ENCODE measurements around the gene KIAA0753. TPM values are rescaled to one million over a fixed set of nuclear protein-coding genes. Genes with fewer than 3 reads are reported as not detected.
"Not testable (repeated sequence)": the region's sequence is repeated elsewhere in the genome, so short reads cannot be mapped to it uniquely, and the experiment has no call there.

Gene KIAA0753
- total RNA-seq, 1 experiment from 2014 or later, result 6.9 TPM

DNA sequence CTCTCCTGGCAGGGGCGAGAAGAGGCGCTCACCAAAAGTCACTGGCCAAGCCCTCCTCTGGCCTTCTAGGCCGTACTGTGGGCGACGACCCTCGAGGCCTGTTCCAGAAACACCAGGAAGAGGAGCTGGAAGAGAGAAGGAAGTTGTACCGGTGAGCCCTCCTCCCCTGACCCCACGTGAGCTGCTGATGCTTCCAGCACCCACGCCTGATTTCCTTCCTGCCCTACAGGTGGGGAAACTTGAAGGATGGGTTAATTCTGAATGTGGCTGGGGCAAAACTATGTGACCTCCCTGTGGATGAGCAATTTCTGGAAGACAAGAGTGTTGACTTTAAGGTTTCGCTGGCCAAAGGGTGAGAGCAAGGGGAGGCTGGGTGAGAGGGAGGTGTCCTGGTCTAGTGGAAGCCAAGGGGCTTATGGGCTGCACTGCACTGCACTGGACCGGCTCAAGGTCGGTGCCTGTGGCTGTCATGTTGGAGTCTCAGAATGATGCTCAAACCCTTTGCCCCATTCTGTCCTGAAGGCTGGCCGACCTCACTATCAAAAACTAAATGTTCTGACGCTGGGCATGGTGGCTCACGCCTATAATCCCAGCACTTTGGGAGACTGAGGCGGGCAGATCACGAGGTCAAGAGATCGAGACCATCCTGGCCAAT lies 17.2 kb upstream of the KIAA0753 start:
- Histone ChIP-seq H2AFZ (ENCODE audit: low read length) (no peak overlapping the region), H3K9me3 (ENCODE audit: low read length) (no peaks in the 10 kb centered on the region), H3F3A (ENCODE audit: low read length, unreplicated experiment) (no peaks in the 10 kb centered on the region), H3K27me3 (ENCODE audit: low read length) (no peaks in the 10 kb centered on the region), H3K36me3 (ENCODE audit: low read depth, low read length) (no peaks in the 10 kb centered on the region), H3K9me2 (replicated peaks; ENCODE audit: low read length) (no peaks in the 10 kb centered on the region), H3K4me1 (ENCODE audit: insufficient read depth, low read length) (peaks cover 10% of the 10 kb centered on the region; the same call in 1 of the 2 replicates), H3K4me2 (ENCODE audit: low read length) (no peak overlapping the region), H3K4me3 (ENCODE audit: low read length) (no peak overlapping the region), H3K9ac (ENCODE audit: low read length) (no peak overlapping the region), H3K27ac (ENCODE audit: low read length) (no peak overlapping the region), H3K79me2 (ENCODE audit: low read length) (peaks cover 9% of the 10 kb centered on the region), H4K20me1 (ENCODE audit: low read length) (no peaks in the 10 kb centered on the region)
- DNase-seq (no peak), ATAC-seq (no peak)
- intact Hi-C loops (cut with micrococcal nuclease), result no loop called here
- CTCF ChIA-PET, result no interaction called here
- TF ChIP-seq EZH2 (IDR thresholded peaks at IDR 0.05; ENCODE audit: low read length, unreplicated experiment), result no peak
- TF ChIP-seq, protein P1, sequence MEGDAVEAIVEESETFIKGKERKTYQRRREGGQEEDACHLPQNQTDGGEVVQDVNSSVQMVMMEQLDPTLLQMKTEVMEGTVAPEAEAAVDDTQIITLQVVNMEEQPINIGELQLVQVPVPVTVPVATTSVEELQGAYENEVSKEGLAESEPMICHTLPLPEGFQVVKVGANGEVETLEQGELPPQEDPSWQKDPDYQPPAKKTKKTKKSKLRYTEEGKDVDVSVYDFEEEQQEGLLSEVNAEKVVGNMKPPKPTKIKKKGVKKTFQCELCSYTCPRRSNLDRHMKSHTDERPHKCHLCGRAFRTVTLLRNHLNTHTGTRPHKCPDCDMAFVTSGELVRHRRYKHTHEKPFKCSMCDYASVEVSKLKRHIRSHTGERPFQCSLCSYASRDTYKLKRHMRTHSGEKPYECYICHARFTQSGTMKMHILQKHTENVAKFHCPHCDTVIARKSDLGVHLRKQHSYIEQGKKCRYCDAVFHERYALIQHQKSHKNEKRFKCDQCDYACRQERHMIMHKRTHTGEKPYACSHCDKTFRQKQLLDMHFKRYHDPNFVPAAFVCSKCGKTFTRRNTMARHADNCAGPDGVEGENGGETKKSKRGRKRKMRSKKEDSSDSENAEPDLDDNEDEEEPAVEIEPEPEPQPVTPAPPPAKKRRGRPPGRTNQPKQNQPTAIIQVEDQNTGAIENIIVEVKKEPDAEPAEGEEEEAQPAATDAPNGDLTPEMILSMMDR (conservative IDR thresholded peaks at IDR 0.05; ENCODE audit: low read depth, low read length), result no peak
- no peak for TF ChIP-seq EZH2phosphoT487 (IDR thresholded peaks at IDR 0.05; ENCODE audit: borderline replicate concordance, low read length)
- no TSS peak for BruUV-seq (replicated peaks)
- POLR2A ChIA-PET (ENCODE audit: unreplicated experiment), result no interaction called here

- H3K36me3 ChIP-seq (ENCODE audit: low read depth, low read length); H3K27ac ChIP-seq (ENCODE audit: low read length); H3K27me3 ChIP-seq (ENCODE audit: low read length); H3K4me3 ChIP-seq (ENCODE audit: low read length); H3K4me2 ChIP-seq (ENCODE audit: low read length); H4K20me1 ChIP-seq (ENCODE audit: low read length); POLR2A ChIA-PET (ENCODE audit: unreplicated experiment); CTCF ChIA-PET; H2AFZ ChIP-seq (ENCODE audit: low read length); H3K9ac ChIP-seq (ENCODE audit: low read length); H3F3A ChIP-seq (ENCODE audit: low read length, unreplicated experiment); ATAC-seq; H3K9me2 ChIP-seq (replicated peaks; ENCODE audit: low read length); DNase-seq; BruUV-seq (replicated peaks); intact Hi-C loops (cut with micrococcal nuclease); H3K9me3 ChIP-seq (ENCODE audit: low read length): not testable (repeated sequence)
- peaks cover 17% of the 10 kb centered on the region for H3K4me1 ChIP-seq (ENCODE audit: insufficient read depth, low read length)
- peaks cover 16% of the 10 kb centered on the region for H3K79me2 ChIP-seq (ENCODE audit: low read length)
Measured at GRCh38 chr17:6656797-6657632, 16.5 kb upstream of the KIAA0753 start.

GRCh38 chr17:6655732-6656361 lies 15.3 kb upstream of the KIAA0753 start:
- H3K79me2 ChIP-seq (ENCODE audit: low read length), result peaks cover 25% of the 10 kb centered on the region
- ATAC-seq; H3K9me2 ChIP-seq (replicated peaks; ENCODE audit: low read length); H3K9me3 ChIP-seq (ENCODE audit: low read length); H3K4me3 ChIP-seq (ENCODE audit: low read length); BruUV-seq (replicated peaks); H3K27me3 ChIP-seq (ENCODE audit: low read length); H2AFZ ChIP-seq (ENCODE audit: low read length); H3K9ac ChIP-seq (ENCODE audit: low read length); H4K20me1 ChIP-seq (ENCODE audit: low read length); intact Hi-C loops (cut with micrococcal nuclease); H3F3A ChIP-seq (ENCODE audit: low read length, unreplicated experiment); CTCF ChIA-PET; H3K4me2 ChIP-seq (ENCODE audit: low read length); DNase-seq; H3K27ac ChIP-seq (ENCODE audit: low read length); POLR2A ChIA-PET (ENCODE audit: unreplicated experiment); H3K36me3 ChIP-seq (ENCODE audit: low read depth, low read length): not testable (repeated sequence)
- peaks cover 21% of the 10 kb centered on the region for H3K4me1 ChIP-seq (ENCODE audit: insufficient read depth, low read length)
